ENCODE data around the gene PCDHGC5.

PCDHGC5 gene

GRCh38 chr5:141529873-141530272 lies 41.0 kb downstream of the PCDHGC5 start:
- no peak for DNase-seq (ENCODE audit: low read depth)

DNA sequence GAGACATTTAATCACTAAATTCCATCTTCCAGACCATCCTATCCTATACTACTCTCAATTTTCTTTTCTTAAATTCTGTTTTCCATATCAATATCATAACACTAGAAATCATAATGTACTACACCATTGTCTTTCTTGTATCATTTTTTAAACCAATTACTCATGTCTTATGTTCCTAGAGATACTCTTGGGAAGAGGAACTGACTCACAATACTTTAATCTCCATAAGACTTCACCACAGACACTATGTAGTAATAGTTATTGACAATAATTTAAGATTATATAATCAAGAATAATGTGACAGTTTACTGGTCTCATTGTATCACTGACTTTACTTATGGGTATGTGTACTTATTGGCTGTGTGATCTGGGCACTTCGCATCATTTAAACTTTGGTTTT lies 43.8 kb downstream of the PCDHGC5 start:
- DNase-seq (ENCODE audit: low read depth) = no peak

DNA sequence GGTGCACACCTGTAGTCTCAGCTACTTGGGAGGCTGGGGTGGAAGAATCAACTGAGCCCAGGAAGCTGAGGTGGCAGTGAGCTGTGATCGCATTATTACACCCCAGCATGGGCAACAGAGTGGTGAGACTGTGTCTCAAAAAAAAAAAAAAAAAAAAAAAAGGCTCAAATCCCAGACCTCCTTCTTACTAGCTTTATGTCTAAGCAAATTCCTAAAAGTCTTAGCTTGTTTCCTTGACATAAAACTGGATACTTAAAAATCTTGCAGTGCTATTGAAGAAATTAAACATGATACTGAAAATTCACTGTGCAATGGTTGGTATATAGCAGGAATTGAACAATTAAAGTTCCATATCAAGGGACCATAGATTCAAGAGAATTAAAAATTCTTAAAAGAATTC lies 45.0 kb downstream of the PCDHGC5 start:
- no peak for DNase-seq (ENCODE audit: low read depth)

DNA sequence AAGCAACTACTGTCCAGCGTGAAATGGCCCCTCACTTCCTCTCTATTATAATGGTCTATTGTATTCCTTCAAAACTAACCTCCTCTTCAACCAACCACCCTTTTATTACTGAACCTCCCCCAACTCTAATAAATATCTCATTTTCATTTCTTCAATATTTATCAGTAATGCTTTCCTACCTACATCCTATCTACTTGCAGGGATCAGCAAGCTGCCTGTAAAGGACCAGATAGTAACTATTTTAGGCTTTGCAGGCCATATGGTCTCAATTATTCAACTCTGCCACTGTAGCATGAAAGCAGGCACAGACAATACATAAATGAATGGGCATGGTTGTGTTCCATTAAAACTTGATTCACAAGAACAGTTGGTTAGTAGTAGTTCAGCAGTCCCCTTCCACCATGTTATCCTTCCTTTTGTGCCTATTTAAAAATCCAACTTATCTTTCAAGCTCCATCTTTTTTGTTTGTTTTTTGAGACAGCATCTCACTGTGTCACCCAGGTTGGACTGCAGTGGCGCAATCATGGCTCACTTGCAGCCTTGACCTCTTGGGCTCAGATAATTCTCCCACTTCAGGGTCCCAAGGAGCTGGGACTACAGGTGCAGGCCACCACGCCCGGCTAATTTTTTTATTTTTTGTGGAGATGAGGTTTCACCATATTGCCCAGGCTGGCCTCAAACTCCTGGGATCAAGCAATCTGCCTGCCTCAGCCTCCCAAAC lies 45.8 kb downstream of the PCDHGC5 start:
- no peak for DNase-seq (ENCODE audit: low read depth)
